ENCODE measurements around the gene ARL6IP6.

The ARL6IP6 gene

DNA sequence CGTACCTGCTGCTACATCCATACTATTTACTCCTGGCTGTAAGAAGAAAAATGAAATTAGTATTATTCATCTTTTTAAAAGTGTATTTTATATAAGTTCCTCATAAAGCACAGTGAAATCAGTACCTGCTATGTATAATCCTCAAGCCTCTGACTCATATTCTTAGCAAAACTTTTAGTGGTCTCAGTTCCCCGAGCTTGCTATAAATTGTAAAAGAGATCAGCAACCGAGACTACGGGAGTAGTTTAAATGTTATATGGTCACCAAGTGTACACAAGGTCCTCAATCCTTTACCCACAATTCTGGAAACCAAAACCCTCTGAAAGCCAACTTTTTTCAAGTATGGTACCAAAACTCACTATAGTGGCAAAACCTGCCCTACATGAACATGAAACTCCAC, 25.4 kb upstream of the ARL6IP6 start:
- Histone ChIP-seq H3K4me3 (no peak overlapping the region), H3K27ac (no peak overlapping the region)
- TF ChIP-seq, protein P1, sequence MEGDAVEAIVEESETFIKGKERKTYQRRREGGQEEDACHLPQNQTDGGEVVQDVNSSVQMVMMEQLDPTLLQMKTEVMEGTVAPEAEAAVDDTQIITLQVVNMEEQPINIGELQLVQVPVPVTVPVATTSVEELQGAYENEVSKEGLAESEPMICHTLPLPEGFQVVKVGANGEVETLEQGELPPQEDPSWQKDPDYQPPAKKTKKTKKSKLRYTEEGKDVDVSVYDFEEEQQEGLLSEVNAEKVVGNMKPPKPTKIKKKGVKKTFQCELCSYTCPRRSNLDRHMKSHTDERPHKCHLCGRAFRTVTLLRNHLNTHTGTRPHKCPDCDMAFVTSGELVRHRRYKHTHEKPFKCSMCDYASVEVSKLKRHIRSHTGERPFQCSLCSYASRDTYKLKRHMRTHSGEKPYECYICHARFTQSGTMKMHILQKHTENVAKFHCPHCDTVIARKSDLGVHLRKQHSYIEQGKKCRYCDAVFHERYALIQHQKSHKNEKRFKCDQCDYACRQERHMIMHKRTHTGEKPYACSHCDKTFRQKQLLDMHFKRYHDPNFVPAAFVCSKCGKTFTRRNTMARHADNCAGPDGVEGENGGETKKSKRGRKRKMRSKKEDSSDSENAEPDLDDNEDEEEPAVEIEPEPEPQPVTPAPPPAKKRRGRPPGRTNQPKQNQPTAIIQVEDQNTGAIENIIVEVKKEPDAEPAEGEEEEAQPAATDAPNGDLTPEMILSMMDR (IDR thresholded peaks at IDR 0.05), result no peak
- DNase-seq (ENCODE audit: low spot score), result no peak

DNA sequence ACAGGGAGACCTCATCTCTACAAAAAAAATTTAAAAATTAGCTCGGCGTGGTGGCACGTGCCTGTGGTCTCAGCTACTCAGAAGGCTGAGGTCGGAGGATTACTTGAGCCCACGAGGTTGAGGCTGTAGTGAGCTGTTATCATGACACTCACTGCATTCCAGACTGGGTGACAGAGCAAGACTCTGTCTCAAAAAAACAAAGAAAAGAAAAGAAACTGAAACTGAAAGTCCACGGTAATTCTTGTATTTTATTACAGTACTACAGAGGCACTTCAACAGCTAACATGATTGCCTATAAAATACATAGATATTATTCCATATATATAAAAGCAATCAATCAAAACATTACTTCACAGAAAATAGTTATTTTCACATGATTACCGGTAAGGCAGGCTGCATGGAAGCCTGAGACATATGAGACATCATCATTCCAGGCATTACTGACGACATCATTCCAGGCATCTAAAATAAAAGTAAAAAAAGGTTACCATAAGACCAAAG, 24.2 kb upstream of the ARL6IP6 start:
- peak overlapping the region; percentile 50 for H3K4me3 ChIP-seq

DNA sequence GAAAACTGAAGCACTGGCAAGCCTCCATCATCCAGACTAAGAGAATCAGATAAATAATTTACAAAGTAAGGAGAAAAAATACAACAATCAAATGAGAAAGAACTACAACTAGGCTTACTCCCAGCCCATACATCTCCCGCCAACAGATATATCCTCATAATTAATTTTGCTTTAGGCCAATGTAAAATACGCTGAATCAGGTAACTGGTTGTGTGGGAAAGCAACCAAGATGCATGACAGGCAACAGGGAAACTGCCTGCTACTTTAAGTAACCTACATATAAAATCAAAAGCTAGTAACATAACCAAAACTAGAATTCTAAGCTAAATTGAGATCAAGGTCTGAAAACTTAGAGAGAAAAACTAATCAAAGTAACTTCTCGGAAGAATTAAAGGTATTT, 22.7 kb upstream of the ARL6IP6 start:
- no peak for DNase-seq (ENCODE audit: low spot score)
- H3K4me3 ChIP-seq, result no peak overlapping the region
- TF ChIP-seq, protein P1 (IDR thresholded peaks at IDR 0.05), result no peak

More for the DNA sequence above, 24.2 kb upstream of the ARL6IP6 start:
- TF ChIP-seq, protein P1 (IDR thresholded peaks at IDR 0.05), result no peak
- no peak for DNase-seq (ENCODE audit: low spot score)
- H3K27ac ChIP-seq, result no peak overlapping the region

DNA sequence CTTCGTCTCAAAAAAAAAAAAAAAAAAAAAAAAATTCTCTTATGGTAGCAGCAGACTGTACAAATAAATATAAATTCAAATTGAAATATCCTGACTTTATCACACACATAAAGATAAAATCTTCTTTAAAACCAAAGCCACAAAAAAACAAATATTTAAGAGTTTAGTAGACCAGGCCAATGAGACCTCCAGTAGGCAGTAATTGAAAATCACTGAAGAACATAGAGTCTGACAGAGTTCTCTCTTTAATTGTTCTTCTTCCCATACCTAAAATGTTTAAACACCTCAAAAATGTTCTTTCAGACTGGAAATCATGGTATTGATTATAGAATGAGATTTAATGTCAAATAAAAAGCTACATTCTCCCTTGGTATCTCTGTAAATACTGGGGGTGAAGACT, 21.9 kb upstream of the ARL6IP6 start:
- no peak for DNase-seq (ENCODE audit: low spot score)
- TF ChIP-seq, protein P1 (IDR thresholded peaks at IDR 0.05), result no peak
- Histone ChIP-seq H3K4me3 (no peak overlapping the region), H3K27ac (no peak overlapping the region)

More for the DNA sequence above, 22.7 kb upstream of the ARL6IP6 start:
- no peak overlapping the region for H3K27ac ChIP-seq

DNA sequence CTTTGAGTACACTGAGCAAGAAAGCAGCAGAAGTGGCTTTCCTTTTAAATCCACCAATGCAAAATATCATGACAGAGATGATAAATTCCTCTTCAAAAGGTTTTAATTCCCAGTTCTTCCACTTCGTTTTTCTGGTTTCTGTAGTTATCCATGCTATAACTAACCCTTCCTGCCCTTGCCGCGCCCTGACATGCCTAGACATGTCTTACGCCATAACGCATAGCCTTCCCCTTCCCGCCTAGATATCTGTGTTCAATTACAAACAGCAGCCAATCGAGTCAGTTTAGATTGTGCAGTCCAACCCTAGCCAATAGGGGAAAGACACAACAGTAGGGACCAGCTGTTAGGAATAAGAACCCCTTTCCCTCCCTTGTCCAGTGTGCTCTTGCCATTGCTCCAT, 17.2 kb upstream of the ARL6IP6 start:
- no peak overlapping the region for H3K27ac ChIP-seq
- H3K4me3 ChIP-seq, result no peak overlapping the region
- TF ChIP-seq, protein P1 (IDR thresholded peaks at IDR 0.05), result no peak
- DNase-seq (ENCODE audit: low spot score), result no peak

DNA sequence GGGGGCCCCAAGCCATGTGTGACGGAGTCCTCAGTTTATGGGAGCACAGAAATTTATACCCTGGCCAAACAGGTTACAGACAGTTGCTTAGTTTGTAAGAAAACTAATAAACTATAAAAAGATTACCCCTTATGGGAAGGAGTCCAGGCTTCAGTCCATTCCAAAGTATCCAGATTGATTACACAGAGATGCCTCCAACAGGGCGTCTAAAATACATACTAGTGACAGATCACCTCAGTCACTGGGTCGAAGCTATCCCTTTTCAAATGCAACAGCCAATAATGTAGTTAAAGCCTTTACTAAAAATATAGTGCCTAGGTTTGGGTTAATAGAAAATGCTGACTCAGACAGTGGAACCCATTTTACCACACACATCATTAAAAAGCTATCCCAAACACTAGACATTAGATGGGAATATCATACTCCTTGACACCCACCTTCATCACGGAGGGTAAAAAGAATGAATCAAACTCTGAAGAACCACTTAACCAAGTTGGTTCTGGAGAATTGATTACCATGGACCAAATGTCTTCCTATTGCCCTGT, 11.9 kb upstream of the ARL6IP6 start:
- H3K27ac ChIP-seq, result no peak overlapping the region
- no peak overlapping the region for H3K4me3 ChIP-seq
- TF ChIP-seq, protein P1 (IDR thresholded peaks at IDR 0.05), result no peak
- DNase-seq (ENCODE audit: low spot score), result no peak

DNA sequence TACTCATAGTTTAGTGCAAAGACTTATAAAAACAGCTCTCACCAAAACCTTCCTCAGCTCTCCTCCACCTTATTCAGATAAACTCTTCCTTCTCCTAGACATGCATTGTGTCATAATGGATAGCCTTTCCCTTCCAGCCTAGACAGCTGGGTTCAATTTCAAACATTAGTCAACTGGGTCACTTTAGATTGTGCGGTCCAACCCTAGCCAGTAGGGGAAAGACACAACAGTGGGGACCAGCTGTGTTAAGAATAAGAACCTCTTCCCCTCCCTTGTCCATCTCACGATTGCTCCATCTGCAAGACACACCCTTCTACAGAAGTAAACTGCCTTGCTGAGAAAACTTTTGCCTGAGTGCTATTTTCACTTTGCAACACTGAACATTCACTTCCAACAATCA, 9.7 kb upstream of the ARL6IP6 start:
- TF ChIP-seq, protein P1 (IDR thresholded peaks at IDR 0.05), result no peak
- Histone ChIP-seq H3K4me3 (no peak overlapping the region), H3K27ac (no peak overlapping the region)
- no peak for DNase-seq (ENCODE audit: low spot score)

All from coronary artery (tissue), 2 donors.